HepG2 (cell line): ENCODE measurements around the gene RNASE8. TPM values are rescaled to one million over a fixed set of nuclear protein-coding genes. Genes with fewer than 3 reads are reported as not detected.

Experiments
- ATRX ChIP-seq: sonication (generic); formaldehyde crosslinking; IDR thresholded peaks from 2 replicates; pipeline ENCODE4 v1.4.0; 2020; ENCODE audit warnings: missing genetic modification reagents, borderline replicate concordance
- CAMTA2 ChIP-seq: sonication (generic); formaldehyde crosslinking; IDR thresholded peaks from 2 replicates; pipeline ENCODE4 v1.4.0; 2020; ENCODE audit warnings: mild to moderate bottlenecking, missing genetic modification reagents, borderline replicate concordance
- CEBPG ChIP-seq: IDR thresholded peaks from 2 replicates; pipeline ENCODE4 v1.6.1; 2016
- DNMT1 ChIP-seq: sonication (generic); formaldehyde crosslinking; IDR thresholded peaks from 2 replicates; pipeline ENCODE4 v1.5.1; 2020; ENCODE audit warnings: mild to moderate bottlenecking, missing genetic modification reagents
- FUBP1 ChIP-seq: sonication (generic); formaldehyde crosslinking; IDR thresholded peaks from 2 replicates; pipeline ENCODE4 v1.5.1; 2020; ENCODE audit warnings: missing genetic modification reagents, mild to moderate bottlenecking, borderline replicate concordance
- GABPA ChIP-seq, 2 experiments: IDR thresholded peaks; 2 replicates each; pipeline ENCODE4 v1.6.1; 2011 to 2016; ENCODE audit warnings: low read depth in 2 of 2, low read length in 1 of 2, missing biosample characterization in 1 of 2, missing genetic modification characterization in 1 of 2
- HES4 ChIP-seq: sonication (generic); formaldehyde crosslinking; IDR thresholded peaks from 2 replicates; pipeline ENCODE4 v1.9.0; 2021; ENCODE audit warnings: mild to moderate bottlenecking, missing genetic modification reagents, borderline replicate concordance
- SPEN ChIP-seq: sonication (generic); formaldehyde crosslinking; IDR thresholded peaks from 2 replicates; pipeline ENCODE4 v1.5.1; 2020; ENCODE audit warnings: low read depth, mild to moderate bottlenecking, missing genetic modification reagents
- THAP7 ChIP-seq: sonication (generic); formaldehyde crosslinking; IDR thresholded peaks from 2 replicates; pipeline ENCODE4 v1.8.1; 2023; ENCODE audit warnings: mild to moderate bottlenecking, missing genetic modification reagents
- U2AF2 ChIP-seq: fragments of 200-400 bp; formaldehyde crosslinking; IDR thresholded peaks from 2 replicates; pipeline ENCODE4 v1.6.1; 2017; ENCODE audit warnings: low read depth, mild to moderate bottlenecking, low read length
- YY1 ChIP-seq: IDR thresholded peaks from 2 replicates; pipeline ENCODE4 v1.6.1; 2011; ENCODE audit warnings: low read length, low read depth, moderate library complexity, mild to moderate bottlenecking; ENCODE audit not compliant: insufficient read depth, insufficient replicate concordance
- ZBTB39 ChIP-seq: sonication (generic); formaldehyde crosslinking; IDR thresholded peaks from 2 replicates; pipeline ENCODE4 v1.5.0; 2020; ENCODE audit warnings: missing genetic modification reagents
- ZKSCAN1 ChIP-seq: fragments of 150-350 bp; IDR thresholded peaks from 2 replicates; pipeline ENCODE4 v1.6.1; 2014; ENCODE audit warnings: low read length
- ZNF17 ChIP-seq: sonication (generic); formaldehyde crosslinking; IDR thresholded peaks from 2 replicates; pipeline ENCODE4 v1.5.0; 2020; ENCODE audit warnings: mild to moderate bottlenecking, missing genetic modification reagents
- ZNF282 ChIP-seq: fragments of 450-650 bp; IDR thresholded peaks from 2 replicates; pipeline ENCODE4 v1.6.1; 2018; ENCODE audit not compliant: partially characterized antibody
- ZNF33A ChIP-seq: sonication (generic); formaldehyde crosslinking; IDR thresholded peaks from 2 replicates; pipeline ENCODE4 v1.5.1; 2020; ENCODE audit warnings: missing genetic modification reagents, mild to moderate bottlenecking, moderate library complexity, borderline replicate concordance
- ZNF503 ChIP-seq: sonication (generic); formaldehyde crosslinking; IDR thresholded peaks from 2 replicates; pipeline ENCODE4 v1.4.0; 2020; ENCODE audit warnings: missing genetic modification reagents
- ZNF556 ChIP-seq: sonication (generic); formaldehyde crosslinking; IDR thresholded peaks from 2 replicates; pipeline ENCODE4 v1.4.0; 2020; ENCODE audit warnings: mild to moderate bottlenecking, missing genetic modification reagents, borderline replicate concordance
- ZNF619 ChIP-seq: sonication (generic); formaldehyde crosslinking; IDR thresholded peaks from 2 replicates; pipeline ENCODE4 v1.4.0; 2020; ENCODE audit warnings: mild to moderate bottlenecking, missing genetic modification reagents
- ZSCAN12 ChIP-seq: sonication (generic); formaldehyde crosslinking; IDR thresholded peaks from 2 replicates; pipeline ENCODE4 v1.9.0; 2021; ENCODE audit warnings: mild to moderate bottlenecking, missing genetic modification reagents
- polyA plus RNA-seq, 8 experiments: library from polyadenylated mRNA; depleted of rRNA in 3 of 8; stranded (reverse) in 7 of 8; unstranded in 1 of 8; fragments of >200 nt; fragmentation: Illumina TruSeq in 4 of 8; extraction: Trizol in 4 of 8; gene quantifications; 2 replicates each; pipeline versions ENCODE4 v1.2.1 to v1.2.3, GENCODE V29; 2011 to 2016; ENCODE audit warnings: low read depth in 4 of 8, missing spikeins in 1 of 8, mixed read lengths in 1 of 8; ENCODE audit not compliant: insufficient read depth in 1 of 8
- total RNA-seq, 5 experiments: library from RNA; depleted of rRNA; stranded (reverse); fragments of >200 nt; fragmentation: Illumina TruSeq; extraction: Trizol; gene quantifications; 2 replicates each; pipeline ENCODE4 v1.2.3, GENCODE V29; 2016; ENCODE audit warnings: low read depth in 1 of 5

RNASE8 gene
- total and polyA plus RNA-seq, 2 of the 13 experiments (the other 11 are each of a cell fraction or from before 2014, with no cell fraction given), result not detected

- 0 out of 2 replicates have a peak, but pooled peaks have one; percentile 45 for TF ChIP-seq ZBTB39
- peak; percentile 74; the same call in 1 of the 2 replicates for TF ChIP-seq ZNF556 (CRISPR knock-in tag)
- TF ChIP-seq CEBPG (CRISPR knock-in tag), result peak; percentile 54; the same call in 1 of the 2 replicates
- peak; percentile 47; the same call in 1 of the 2 replicates for TF ChIP-seq SPEN (CRISPR knock-in tag)
- TF ChIP-seq DNMT1 (CRISPR knock-in tag), result no peak
- no peak for TF ChIP-seq CAMTA2 (CRISPR knock-in tag)
- TF ChIP-seq ZKSCAN1, result no peak
- no peak for TF ChIP-seq ZSCAN12 (CRISPR knock-in tag)
- TF ChIP-seq ZNF503 (CRISPR knock-in tag), result no peak
- no peak for TF ChIP-seq ZNF17 (CRISPR knock-in tag)
- TF ChIP-seq U2AF2, result no peak
- no peak for TF ChIP-seq GABPA (IDR thresholded peaks at IDR 0.05; ENCODE audit: low read depth, low read length)
- TF ChIP-seq GABPA (CRISPR knock-in tag; IDR thresholded peaks at IDR 0.05; ENCODE audit: low read depth), result no peak
- TF ChIP-seq YY1, result peak; percentile 88
- TF ChIP-seq HES4 (CRISPR knock-in tag), result no peak
- no peak for TF ChIP-seq ZNF33A (CRISPR knock-in tag)
- no peak for TF ChIP-seq FUBP1 (CRISPR knock-in tag)
- TF ChIP-seq ZNF282, result no peak
- no peak for TF ChIP-seq ATRX (CRISPR knock-in tag)
- TF ChIP-seq ZNF619 (CRISPR knock-in tag), result no peak
- TF ChIP-seq THAP7 (CRISPR knock-in tag), result no peak
Measured at GRCh38 chr14:21106498-21107282, 49.1 kb downstream of the RNASE8 start (continued).
